HS-5 (cell line): Measurements from ENCODE around the gene MLLT3.

Experiments
- DNase-seq: peaks from one replicate; pipeline ENCODE4 v3.0.0-alpha.2; 2012; ENCODE audit warnings: low read depth

The MLLT3 gene

GRCh38 chr9:20380546-20380945 lies 241.8 kb downstream of the MLLT3 start:
- no peak for DNase-seq

- no peak for DNase-seq
These were observed 242.5 kb downstream of the MLLT3 start for GRCh38 chr9:20379804-20380225.

- DNase-seq: no peak
These were observed 243.4 kb downstream of the MLLT3 start for GRCh38 chr9:20378851-20379250.

GRCh38 chr9:20377790-20378189 lies 244.5 kb downstream of the MLLT3 start:
- DNase-seq: no peak

GRCh38 chr9:20376731-20377375 lies 245.4 kb downstream of the MLLT3 start:
- DNase-seq: no peak

- DNase-seq: no peak
These were observed 246.3 kb downstream of the MLLT3 start for GRCh38 chr9:20376042-20376441.

GRCh38 chr9:20373263-20373662 lies 249.0 kb downstream of the MLLT3 start:
- no peak for DNase-seq

GRCh38 chr9:20369391-20369790 lies 252.9 kb downstream of the MLLT3 start:
- DNase-seq: no peak

GRCh38 chr9:20367855-20368254 lies 254.4 kb downstream of the MLLT3 start:
- DNase-seq: no peak

- no peak for DNase-seq
These were observed 257.3 kb downstream of the MLLT3 start for GRCh38 chr9:20364959-20365358.

- DNase-seq: no peak
These were observed 259.1 kb downstream of the MLLT3 start for GRCh38 chr9:20363233-20363632.

- no peak for DNase-seq
These were observed 260.4 kb downstream of the MLLT3 start for GRCh38 chr9:20361656-20362570.

GRCh38 chr9:20361229-20361628 lies 261.1 kb downstream of the MLLT3 start:
- no peak for DNase-seq

- DNase-seq: no peak
These were observed 264.1 kb downstream of the MLLT3 start for GRCh38 chr9:20358207-20358606.

- DNase-seq: no peak
These were observed 265.3 kb downstream of the MLLT3 start for GRCh38 chr9:20357037-20357432.

GRCh38 chr9:20356403-20357036 lies 265.8 kb downstream of the MLLT3 start:
- peak; percentile 39 for DNase-seq

GRCh38 chr9:20355022-20355421 lies 267.3 kb downstream of the MLLT3 start:
- DNase-seq: peak; percentile 79

GRCh38 chr9:20353931-20354652 lies 268.2 kb downstream of the MLLT3 start:
- DNase-seq: no peak

- DNase-seq: no peak
These were observed 268.8 kb downstream of the MLLT3 start for GRCh38 chr9:20353524-20353923.

GRCh38 chr9:20352591-20352990 lies 269.7 kb downstream of the MLLT3 start:
- DNase-seq: no peak

- no peak for DNase-seq
These were observed 270.6 kb downstream of the MLLT3 start for GRCh38 chr9:20351715-20352114.

- no peak for DNase-seq
These were observed 272.7 kb downstream of the MLLT3 start for GRCh38 chr9:20349568-20349967.
